Nephron progenitor cell (in vitro differentiated cells): Measurements from ENCODE around the gene FOXP1.

Experiments used
- DNase-seq: peaks from one replicate; pipeline ENCODE4 v3.0.0; 2021
- H3K27ac Mint-ChIP-seq: 2 replicates; pipeline ENCODE4 v1.8.0; 2021; ENCODE audit warnings: mild to moderate bottlenecking, moderate library complexity, mixed read lengths
- H3K27me3 Mint-ChIP-seq: 2 replicates; pipeline ENCODE4 v1.8.0; 2021; ENCODE audit warnings: mild to moderate bottlenecking, low read depth, mixed read lengths; ENCODE audit not compliant: poor library complexity
- H3K36me3 Mint-ChIP-seq: 2 replicates; pipeline ENCODE4 v1.8.0; 2021; ENCODE audit warnings: low read depth, mixed read lengths
- H3K4me1 Mint-ChIP-seq: 2 replicates; pipeline ENCODE4 v1.8.0; 2021; ENCODE audit warnings: mixed read lengths
- H3K4me3 Mint-ChIP-seq: 2 replicates; pipeline ENCODE4 v1.8.0; 2021; ENCODE audit warnings: mild to moderate bottlenecking, moderate library complexity, mixed read lengths
- H3K9me3 Mint-ChIP-seq: 2 replicates; pipeline ENCODE4 v1.8.0; 2021; ENCODE audit warnings: mild to moderate bottlenecking, moderate library complexity, mixed read lengths
- TF ChIP-seq, protein P1 (sequence below): fragments of 200-600 bp; sonication (generic); IDR thresholded peaks from 2 replicates; pipeline ENCODE4 v1.5.0; 2021; ENCODE audit warnings: antibody characterized with exemption

The FOXP1 gene

GRCh38 chr3:71494212-71494611 is 89.3 kb downstream of the FOXP1 start:
- Mint-ChIP-seq H3K27me3 (peaks cover 4% of the 10 kb centered on the region), H3K4me3 (no peak overlapping the region), H3K4me1 (peaks cover 38% of the 10 kb centered on the region), H3K9me3 (peaks cover 39% of the 10 kb centered on the region), H3K27ac (no peak overlapping the region), H3K36me3 (peaks cover 64% of the 10 kb centered on the region)
- TF ChIP-seq, protein P1, sequence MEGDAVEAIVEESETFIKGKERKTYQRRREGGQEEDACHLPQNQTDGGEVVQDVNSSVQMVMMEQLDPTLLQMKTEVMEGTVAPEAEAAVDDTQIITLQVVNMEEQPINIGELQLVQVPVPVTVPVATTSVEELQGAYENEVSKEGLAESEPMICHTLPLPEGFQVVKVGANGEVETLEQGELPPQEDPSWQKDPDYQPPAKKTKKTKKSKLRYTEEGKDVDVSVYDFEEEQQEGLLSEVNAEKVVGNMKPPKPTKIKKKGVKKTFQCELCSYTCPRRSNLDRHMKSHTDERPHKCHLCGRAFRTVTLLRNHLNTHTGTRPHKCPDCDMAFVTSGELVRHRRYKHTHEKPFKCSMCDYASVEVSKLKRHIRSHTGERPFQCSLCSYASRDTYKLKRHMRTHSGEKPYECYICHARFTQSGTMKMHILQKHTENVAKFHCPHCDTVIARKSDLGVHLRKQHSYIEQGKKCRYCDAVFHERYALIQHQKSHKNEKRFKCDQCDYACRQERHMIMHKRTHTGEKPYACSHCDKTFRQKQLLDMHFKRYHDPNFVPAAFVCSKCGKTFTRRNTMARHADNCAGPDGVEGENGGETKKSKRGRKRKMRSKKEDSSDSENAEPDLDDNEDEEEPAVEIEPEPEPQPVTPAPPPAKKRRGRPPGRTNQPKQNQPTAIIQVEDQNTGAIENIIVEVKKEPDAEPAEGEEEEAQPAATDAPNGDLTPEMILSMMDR, result no peak
- DNase-seq, result no peak

- Mint-ChIP-seq H3K27ac (no peak overlapping the region), H3K4me1 (peaks cover 28% of the 10 kb centered on the region), H3K36me3 (peaks cover 72% of the 10 kb centered on the region), H3K4me3 (no peak overlapping the region), H3K9me3 (peaks cover 39% of the 10 kb centered on the region), H3K27me3 (peaks cover 4% of the 10 kb centered on the region)
- DNase-seq, result no peak
- TF ChIP-seq, protein P1, result no peak
Observed at GRCh38 chr3:71492974-71493771, 90.4 kb downstream of the FOXP1 start.

- H3K36me3 Mint-ChIP-seq, result peaks cover 72% of the 10 kb centered on the region
- H3K27me3 Mint-ChIP-seq, result peaks cover 4% of the 10 kb centered on the region
- no peak overlapping the region for H3K27ac Mint-ChIP-seq
- H3K4me3 Mint-ChIP-seq, result no peak overlapping the region
- H3K9me3 Mint-ChIP-seq, result peaks cover 39% of the 10 kb centered on the region
- H3K4me1 Mint-ChIP-seq, result peaks cover 22% of the 10 kb centered on the region
- DNase-seq, result no peak
- TF ChIP-seq, protein P1, result no peak
Observed at GRCh38 chr3:71492566-71492965, 91.0 kb downstream of the FOXP1 start.

DNA sequence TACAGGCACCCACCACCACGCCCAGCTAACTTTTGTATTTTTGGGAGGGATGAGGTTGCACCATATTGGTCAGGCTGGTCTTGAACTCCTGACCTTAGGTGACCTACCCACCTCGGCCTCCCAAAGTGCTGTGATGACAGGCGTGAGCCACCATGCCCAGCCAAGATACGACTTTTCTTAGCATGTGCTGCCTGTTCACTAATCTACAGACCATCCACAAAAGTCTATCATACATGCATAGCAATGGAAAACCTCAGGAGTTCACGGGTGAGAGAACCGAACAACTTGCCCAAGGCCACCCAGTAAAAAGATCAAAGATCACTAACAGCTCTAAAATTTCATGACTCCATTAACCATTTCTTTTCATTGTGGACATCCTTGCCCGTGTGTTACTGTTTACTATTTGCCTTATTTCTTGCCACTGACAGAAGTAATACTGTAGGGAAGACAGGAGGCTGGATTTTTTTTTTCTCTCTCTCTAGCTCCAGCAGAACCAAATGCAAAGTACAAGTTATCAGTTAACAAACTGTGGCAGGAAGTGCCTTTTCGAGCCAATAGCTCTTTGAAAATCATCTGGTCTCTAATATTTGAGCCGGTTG is 92.3 kb downstream of the FOXP1 start:
- Mint-ChIP-seq H3K27me3 (peaks cover 4% of the 10 kb centered on the region), H3K4me1 (peaks cover 8% of the 10 kb centered on the region), H3K9me3 (peaks cover 39% of the 10 kb centered on the region), H3K27ac (no peak overlapping the region), H3K4me3 (no peak overlapping the region), H3K36me3 (peaks cover 71% of the 10 kb centered on the region)
- no peak for DNase-seq
- TF ChIP-seq, protein P1, result no peak

- DNase-seq, result no peak
- Mint-ChIP-seq H3K27ac (no peak overlapping the region), H3K9me3 (peaks cover 39% of the 10 kb centered on the region), H3K36me3 (peaks cover 67% of the 10 kb centered on the region), H3K4me3 (no peak overlapping the region), H3K4me1 (peaks cover 3% of the 10 kb centered on the region), H3K27me3 (peaks cover 4% of the 10 kb centered on the region)
- TF ChIP-seq, protein P1, result no peak
Observed at GRCh38 chr3:71490692-71491091, 92.8 kb downstream of the FOXP1 start.
